Panc1 (cell line): Measurements from ENCODE around the gene RAC3. TPM values are rescaled to one million over a fixed set of nuclear protein-coding genes. Genes with fewer than 3 reads are reported as not detected.
"Not testable (repeated sequence)": the region's sequence is repeated elsewhere in the genome, so short reads cannot be mapped to it uniquely, and the experiment has no call there.

Experiments used
- ATAC-seq: fragments of 200-7000 bp; cut with Tn5 transposase; 2 replicates; pipeline ENCODE4 v1.9.1; 2020; ENCODE audit warnings: mild to moderate bottlenecking, moderate library complexity
- BruUV-seq: library from RNA; stranded (reverse); fragments of 400-500 nt; replicated peaks from 2 replicates; lab custom pipeline; 2021; lab: Mats Ljungman, UMichigan
- CTCF ChIA-PET: fragments of 300-600 bp; sonication (Branson Sonifier 250); formaldehyde crosslinking; loops from one replicate; lab custom pipeline; 2022; ENCODE audit warnings: antibody characterized with exemption; lab: Charles Lee
- POLR2A ChIA-PET: fragments of 300-600 bp; sonication (Branson Sonifier 250); formaldehyde crosslinking; loops from one replicate; lab custom pipeline; 2022; ENCODE audit warnings: antibody characterized with exemption; lab: Charles Lee
- DNase-seq: peaks from one replicate; pipeline ENCODE4 v3.0.0-alpha.2; 2010; ENCODE audit warnings: low read depth, low spot score
- H3K27ac ChIP-seq: 2 replicates; pipeline ENCODE4 v1.5.1; 2011; ENCODE audit warnings: mild to moderate bottlenecking, low read length, inconsistent platforms
- H3K27me3 ChIP-seq: fragments of 200-500 bp; sonication (Bioruptor generic); 2 replicates; pipeline ENCODE4 v1.6.0; 2014; ENCODE audit warnings: low read length, inconsistent platforms; ENCODE audit not compliant: control insufficient read depth, insufficient read depth
- H3K36me3 ChIP-seq: fragments of 200-500 bp; sonication (Bioruptor generic); 2 replicates; pipeline ENCODE4 v1.5.1; 2014; ENCODE audit warnings: inconsistent platforms, mild to moderate bottlenecking, low read length, moderate library complexity; ENCODE audit not compliant: control insufficient read depth, insufficient read depth
- H3K4me1 ChIP-seq: 2 replicates; pipeline ENCODE4 v1.5.1; 2011; ENCODE audit warnings: inconsistent platforms, mild to moderate bottlenecking, low read length, moderate library complexity; ENCODE audit not compliant: control insufficient read depth, insufficient read depth
- H3K4me3 ChIP-seq, 2 experiments: 2 replicates each; pipeline ENCODE4 v1.5.1; 2011 to 2012; ENCODE audit warnings: low read depth in 2 of 2, low read length in 2 of 2, mild to moderate bottlenecking in 2 of 2, inconsistent platforms in 1 of 2, moderate library complexity in 1 of 2
- H3K9me3 ChIP-seq: fragments of 200-500 bp; sonication (Bioruptor generic); 2 replicates; pipeline ENCODE4 v1.5.1; 2014; ENCODE audit warnings: low read depth, mild to moderate bottlenecking, inconsistent platforms, low read length, moderate library complexity; ENCODE audit not compliant: control insufficient read depth, insufficient read depth
- POLR2AphosphoS5 ChIP-seq: IDR thresholded peaks from 2 replicates; pipeline ENCODE4 v1.6.1; 2012; ENCODE audit warnings: mild to moderate bottlenecking, low read depth, low read length, moderate library complexity
- SIN3A ChIP-seq: IDR thresholded peaks from 2 replicates; pipeline ENCODE4 v1.6.1; 2012; ENCODE audit warnings: low read depth, mild to moderate bottlenecking, low read length, moderate library complexity, borderline replicate concordance; ENCODE audit not compliant: insufficient read depth
- TCF7L2 ChIP-seq: IDR thresholded peaks from 2 replicates; pipeline ENCODE4 v1.6.1; 2011; ENCODE audit warnings: mild to moderate bottlenecking, low read depth, low read length, inconsistent platforms
- in situ Hi-C: cut with HindIII; loops from 2 replicates; pipeline ENCODE4 v1.10.0; 2016; ENCODE audit warnings: low sequenced_read_pairs, low pct_unique_long_range_greater_than_20kb
- intact Hi-C: fragments of 100-400 bp; cut with micrococcal nuclease; formaldehyde crosslinking; loops from one replicate; pipeline ENCODE4 v1.10.0; 2022; ENCODE audit not compliant: unreplicated experiment
- total RNA-seq: library from RNA; stranded (reverse); gene quantifications from one replicate; pipeline ENCODE4 v1.2.1, GENCODE V29; 2021; ENCODE audit not compliant: unreplicated experiment
- TF ChIP-seq, protein P1 (sequence below): fragments of 450-650 bp; IDR thresholded peaks from 2 replicates; pipeline ENCODE4 v1.5.1; 2017; ENCODE audit warnings: mild to moderate bottlenecking
- TF ChIP-seq, protein P2 (sequence below), 2 experiments: IDR thresholded peaks; 2 replicates each; pipeline ENCODE4 v1.6.1; 2011 to 2012; ENCODE audit warnings: low read depth in 2 of 2, control low read depth in 1 of 2, low read length in 1 of 2, mild to moderate bottlenecking in 1 of 2, moderate library complexity in 1 of 2; ENCODE audit not compliant: insufficient read depth in 1 of 2

The RAC3 gene
- total RNA-seq, 1 experiment from 2014 or later = 39.4 TPM

DNA sequence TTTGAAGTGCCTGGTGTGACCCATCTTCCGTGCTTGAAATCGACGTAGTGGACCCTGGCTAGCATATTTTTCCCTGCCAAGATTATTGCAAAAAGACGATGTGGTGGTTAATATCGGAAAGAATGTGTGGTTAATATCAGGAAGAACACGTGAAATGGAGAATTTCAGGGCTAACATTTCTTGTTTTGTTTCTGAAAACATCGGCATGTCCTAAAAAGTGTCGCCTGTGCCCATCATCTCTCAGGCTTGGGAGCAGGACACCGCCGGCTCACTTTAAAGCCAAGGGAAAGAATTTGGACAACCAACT lies 6.4 kb downstream of the RAC3 start:
- TF ChIP-seq, protein P1, sequence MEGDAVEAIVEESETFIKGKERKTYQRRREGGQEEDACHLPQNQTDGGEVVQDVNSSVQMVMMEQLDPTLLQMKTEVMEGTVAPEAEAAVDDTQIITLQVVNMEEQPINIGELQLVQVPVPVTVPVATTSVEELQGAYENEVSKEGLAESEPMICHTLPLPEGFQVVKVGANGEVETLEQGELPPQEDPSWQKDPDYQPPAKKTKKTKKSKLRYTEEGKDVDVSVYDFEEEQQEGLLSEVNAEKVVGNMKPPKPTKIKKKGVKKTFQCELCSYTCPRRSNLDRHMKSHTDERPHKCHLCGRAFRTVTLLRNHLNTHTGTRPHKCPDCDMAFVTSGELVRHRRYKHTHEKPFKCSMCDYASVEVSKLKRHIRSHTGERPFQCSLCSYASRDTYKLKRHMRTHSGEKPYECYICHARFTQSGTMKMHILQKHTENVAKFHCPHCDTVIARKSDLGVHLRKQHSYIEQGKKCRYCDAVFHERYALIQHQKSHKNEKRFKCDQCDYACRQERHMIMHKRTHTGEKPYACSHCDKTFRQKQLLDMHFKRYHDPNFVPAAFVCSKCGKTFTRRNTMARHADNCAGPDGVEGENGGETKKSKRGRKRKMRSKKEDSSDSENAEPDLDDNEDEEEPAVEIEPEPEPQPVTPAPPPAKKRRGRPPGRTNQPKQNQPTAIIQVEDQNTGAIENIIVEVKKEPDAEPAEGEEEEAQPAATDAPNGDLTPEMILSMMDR = no peak
- TF ChIP-seq TCF7L2 = peak; percentile 95
- H3K4me1 ChIP-seq = peaks cover 12% of the 10 kb centered on the region; the same call in 1 of the 2 replicates
- intact Hi-C loops (no loop called here), in situ Hi-C loops (no loop called here)
- DNase-seq (no peak), ATAC-seq (no peak)
- H3K9me3 ChIP-seq = no peaks in the 10 kb centered on the region
- no TSS peak for BruUV-seq
- ChIA-PET POLR2A (interaction anchor here (0.6 kb wide), 1 partner anchor 33 kb away, joined by 3 read pairs; no protein-coding TSS in a partner anchor), CTCF (interaction anchor here (0.7 to 1.1 kb wide), 5 partner anchors 15 to 78 kb away, joined by 3 to 7 read pairs (median 5); partner anchors contain the start of genes CENPX and LRRC45)
- peak overlapping the region; percentile 54; the same call in 1 of the 2 replicates for H3K27ac ChIP-seq
- no peaks in the 10 kb centered on the region; the same call in 1 of the 2 replicates for H3K36me3 ChIP-seq
- no peaks in the 10 kb centered on the region for H3K27me3 ChIP-seq
- peak overlapping the region; percentile 58 to 79 for H3K4me3 ChIP-seq

DNA sequence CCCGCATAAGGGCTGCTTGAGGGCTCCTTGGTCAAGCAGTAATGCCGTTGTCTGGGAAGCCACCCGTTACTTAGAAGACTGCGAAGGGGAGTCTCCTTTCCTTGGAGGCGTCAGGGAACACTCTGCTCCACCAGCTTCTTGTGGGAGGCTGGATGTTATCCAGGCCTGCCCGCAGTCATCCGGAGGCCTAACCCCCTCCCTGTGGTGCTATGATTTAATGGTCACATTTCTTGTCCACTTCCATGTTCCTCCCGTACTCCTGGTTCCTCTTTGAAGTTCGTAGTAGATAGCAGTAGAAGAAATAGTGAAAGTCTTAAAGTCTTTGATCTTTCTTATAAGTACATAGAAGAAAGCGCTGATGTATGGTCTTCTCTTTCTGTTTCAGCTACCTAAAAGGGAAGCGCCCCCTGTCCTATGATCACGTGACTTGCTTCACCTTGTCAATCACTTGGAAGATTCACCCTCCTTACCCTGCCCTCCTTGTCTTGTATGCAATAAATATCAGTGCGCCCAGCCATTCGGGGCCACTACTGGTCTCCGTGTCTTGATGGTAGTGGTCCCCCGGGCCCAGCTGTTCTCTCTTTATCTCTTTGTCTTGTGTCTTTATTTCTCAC lies 7.4 kb downstream of the RAC3 start:
- H3K27me3 ChIP-seq, intact Hi-C loops, H3K27ac ChIP-seq, H3K9me3 ChIP-seq, H3K4me3 ChIP-seq, H3K36me3 ChIP-seq, DNase-seq, in situ Hi-C loops, ATAC-seq, BruUV-seq, CTCF ChIA-PET: not testable (repeated sequence)
- peaks cover 12% of the 10 kb centered on the region; the same call in 1 of the 2 replicates for H3K4me1 ChIP-seq
- POLR2A ChIA-PET = interaction anchor here (0.6 kb wide), 1 partner anchor 64 kb away, joined by 5 read pairs; no protein-coding TSS in a partner anchor

DNA sequence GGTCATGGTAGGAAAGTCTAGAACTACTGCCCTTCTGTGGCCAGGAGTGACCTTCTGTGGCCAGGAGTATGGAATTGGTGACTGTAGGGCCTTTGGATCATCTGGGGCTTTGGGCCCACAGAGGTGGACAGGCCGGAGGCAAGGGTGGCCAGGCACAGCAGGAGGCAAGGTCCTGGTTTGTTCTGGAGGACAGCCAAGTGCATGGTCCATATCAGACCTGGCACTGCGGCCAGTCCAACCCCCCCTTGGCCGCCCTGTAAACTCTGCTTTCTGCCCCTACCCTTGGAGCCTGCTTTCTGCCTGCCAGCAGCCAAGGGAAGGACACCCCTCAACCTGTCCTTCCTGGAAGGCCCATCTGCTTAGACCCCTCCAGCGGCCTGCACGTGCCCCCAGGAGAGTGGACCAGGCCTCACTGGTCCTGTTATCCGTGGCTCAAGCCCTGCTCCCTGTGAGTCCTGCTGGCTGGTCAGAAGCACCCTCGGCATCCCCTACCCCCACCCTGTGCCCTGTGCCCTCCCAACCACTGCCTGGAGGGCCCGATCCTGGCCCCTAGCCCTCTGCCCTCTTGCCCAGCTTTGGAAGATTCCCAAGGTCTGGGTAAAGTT lies 8.3 kb downstream of the RAC3 start:
- no peak overlapping the region for H3K27ac ChIP-seq
- no peaks in the 10 kb centered on the region for H3K9me3 ChIP-seq
- no peaks in the 10 kb centered on the region for H3K27me3 ChIP-seq
- POLR2A ChIA-PET = no interaction called here
- H3K36me3 ChIP-seq = no peaks in the 10 kb centered on the region
- in situ Hi-C loops (no loop called here), intact Hi-C loops (no loop called here)
- no peak overlapping the region for H3K4me3 ChIP-seq
- ATAC-seq = no peak
- BruUV-seq = no TSS peak
- CTCF ChIA-PET = no interaction called here
- peaks cover 8% of the 10 kb centered on the region; the same call in 1 of the 2 replicates for H3K4me1 ChIP-seq
- no peak for TF ChIP-seq SIN3A
- TF ChIP-seq POLR2AphosphoS5 = no peak
- TF ChIP-seq, protein P2, sequence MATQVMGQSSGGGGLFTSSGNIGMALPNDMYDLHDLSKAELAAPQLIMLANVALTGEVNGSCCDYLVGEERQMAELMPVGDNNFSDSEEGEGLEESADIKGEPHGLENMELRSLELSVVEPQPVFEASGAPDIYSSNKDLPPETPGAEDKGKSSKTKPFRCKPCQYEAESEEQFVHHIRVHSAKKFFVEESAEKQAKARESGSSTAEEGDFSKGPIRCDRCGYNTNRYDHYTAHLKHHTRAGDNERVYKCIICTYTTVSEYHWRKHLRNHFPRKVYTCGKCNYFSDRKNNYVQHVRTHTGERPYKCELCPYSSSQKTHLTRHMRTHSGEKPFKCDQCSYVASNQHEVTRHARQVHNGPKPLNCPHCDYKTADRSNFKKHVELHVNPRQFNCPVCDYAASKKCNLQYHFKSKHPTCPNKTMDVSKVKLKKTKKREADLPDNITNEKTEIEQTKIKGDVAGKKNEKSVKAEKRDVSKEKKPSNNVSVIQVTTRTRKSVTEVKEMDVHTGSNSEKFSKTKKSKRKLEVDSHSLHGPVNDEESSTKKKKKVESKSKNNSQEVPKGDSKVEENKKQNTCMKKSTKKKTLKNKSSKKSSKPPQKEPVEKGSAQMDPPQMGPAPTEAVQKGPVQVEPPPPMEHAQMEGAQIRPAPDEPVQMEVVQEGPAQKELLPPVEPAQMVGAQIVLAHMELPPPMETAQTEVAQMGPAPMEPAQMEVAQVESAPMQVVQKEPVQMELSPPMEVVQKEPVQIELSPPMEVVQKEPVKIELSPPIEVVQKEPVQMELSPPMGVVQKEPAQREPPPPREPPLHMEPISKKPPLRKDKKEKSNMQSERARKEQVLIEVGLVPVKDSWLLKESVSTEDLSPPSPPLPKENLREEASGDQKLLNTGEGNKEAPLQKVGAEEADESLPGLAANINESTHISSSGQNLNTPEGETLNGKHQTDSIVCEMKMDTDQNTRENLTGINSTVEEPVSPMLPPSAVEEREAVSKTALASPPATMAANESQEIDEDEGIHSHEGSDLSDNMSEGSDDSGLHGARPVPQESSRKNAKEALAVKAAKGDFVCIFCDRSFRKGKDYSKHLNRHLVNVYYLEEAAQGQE (IDR thresholded peaks at IDR 0.05; ENCODE audit: insufficient read depth in 1 of 2, low read depth in 2 of 2, low read length in 1 of 2) = no peak
- no peak for TF ChIP-seq TCF7L2
- TF ChIP-seq, protein P1 = no peak
- DNase-seq = no peak
